GM21619 (cell line): ENCODE results near the gene FRMD1.

Experiments
- ATAC-seq: cut with Tn5 transposase; IDR thresholded peaks from one replicate; pipeline ENCODE4 v1.9.1; 2021; ENCODE audit not compliant: unreplicated experiment

FRMD1 gene

DNA sequence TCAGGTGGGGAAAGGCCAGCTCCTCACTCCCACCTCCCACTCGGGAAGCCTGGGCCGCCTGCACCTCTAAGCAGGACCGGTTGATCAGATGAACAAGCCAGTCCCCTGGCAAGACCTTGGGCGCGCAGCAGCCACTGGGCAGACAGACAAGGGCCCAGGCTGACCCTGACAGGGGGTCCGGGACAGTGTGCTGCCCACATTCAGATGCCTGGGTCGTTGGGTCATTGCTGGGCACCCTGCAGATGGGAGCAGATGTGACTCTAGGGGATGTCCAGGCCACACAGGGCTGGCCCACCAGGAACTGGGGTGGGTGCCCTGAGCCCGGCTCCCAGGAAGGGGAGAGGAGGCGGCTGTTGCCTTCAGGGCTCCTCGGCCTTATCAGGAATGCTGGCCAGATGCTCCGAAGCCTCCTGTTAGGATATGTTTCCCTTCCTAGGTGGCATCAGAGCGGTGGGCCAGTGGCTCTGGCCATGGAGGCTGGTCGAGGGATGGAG is 17.3 kb upstream of the FRMD1 start:
- ATAC-seq = no peak

DNA sequence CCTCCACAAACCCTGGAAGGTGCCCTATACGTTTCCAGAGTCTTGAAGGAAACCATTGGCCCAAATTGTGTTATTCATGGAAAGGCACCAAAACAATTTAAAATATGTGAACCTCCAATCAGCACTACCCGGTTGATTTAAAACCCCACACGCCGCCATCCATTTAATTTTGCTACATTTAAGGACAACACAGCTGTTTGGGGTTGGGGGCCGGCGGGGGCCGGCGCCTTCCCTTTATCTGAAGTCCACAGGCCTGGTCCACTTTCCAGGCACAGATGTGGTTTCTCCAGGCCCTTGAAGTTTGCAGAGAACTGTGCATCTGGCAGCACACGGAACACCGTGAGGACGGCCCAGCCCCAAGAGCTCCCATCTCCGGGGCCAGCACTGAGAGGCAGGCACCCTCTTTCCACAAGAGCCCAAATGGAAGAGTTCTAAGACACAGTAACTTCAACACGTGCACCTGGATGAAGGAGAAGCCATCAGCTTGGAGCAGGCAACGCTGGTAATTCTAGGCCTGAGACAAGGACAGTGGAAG is 16.8 kb upstream of the FRMD1 start:
- no peak for ATAC-seq

DNA sequence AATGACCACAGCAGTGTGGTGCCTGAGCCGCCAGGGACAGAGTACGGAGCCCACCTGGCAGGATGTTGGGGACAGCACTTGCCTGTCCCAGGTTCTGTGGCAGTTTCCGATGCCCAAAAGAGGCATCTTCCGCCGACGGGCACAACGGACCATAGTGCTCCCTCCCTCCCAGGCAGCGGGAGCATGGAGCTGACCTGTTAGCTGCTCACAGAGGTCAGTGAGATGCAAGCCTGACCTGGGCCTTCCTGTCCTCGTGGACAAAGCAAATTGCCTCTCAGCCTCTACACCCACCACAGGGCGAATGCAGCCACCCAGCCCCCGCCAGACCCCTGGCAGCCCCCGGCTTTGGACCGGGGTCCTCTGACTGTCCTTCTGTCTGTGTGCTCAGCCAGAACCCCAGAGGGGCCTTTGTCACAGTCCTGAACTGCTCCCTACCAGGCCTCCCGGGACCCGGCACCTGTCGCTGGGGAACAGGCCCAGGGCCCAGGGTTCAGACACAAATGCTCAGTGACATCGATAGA is 16.2 kb upstream of the FRMD1 start:
- ATAC-seq = no peak

DNA sequence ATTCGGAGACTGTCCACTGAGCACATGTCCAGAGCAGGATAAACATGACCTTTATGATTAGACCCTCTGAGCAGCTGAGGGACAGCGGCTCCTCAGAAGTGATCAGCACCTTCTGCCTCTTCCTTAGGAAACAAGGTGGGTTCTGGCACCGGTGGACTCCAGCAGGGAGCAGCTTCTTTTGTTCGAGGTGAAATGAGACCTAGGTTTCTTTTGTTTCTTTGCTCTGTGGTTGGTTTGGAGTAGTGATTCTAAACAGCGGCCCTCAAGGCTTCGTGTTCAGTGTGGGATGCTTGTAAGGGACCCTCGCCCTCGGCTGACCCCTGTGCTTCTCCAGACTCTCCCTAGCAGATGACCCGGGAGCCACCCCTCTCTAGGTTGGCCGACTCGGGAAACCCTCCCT is 14.6 kb upstream of the FRMD1 start:
- no peak for ATAC-seq

DNA sequence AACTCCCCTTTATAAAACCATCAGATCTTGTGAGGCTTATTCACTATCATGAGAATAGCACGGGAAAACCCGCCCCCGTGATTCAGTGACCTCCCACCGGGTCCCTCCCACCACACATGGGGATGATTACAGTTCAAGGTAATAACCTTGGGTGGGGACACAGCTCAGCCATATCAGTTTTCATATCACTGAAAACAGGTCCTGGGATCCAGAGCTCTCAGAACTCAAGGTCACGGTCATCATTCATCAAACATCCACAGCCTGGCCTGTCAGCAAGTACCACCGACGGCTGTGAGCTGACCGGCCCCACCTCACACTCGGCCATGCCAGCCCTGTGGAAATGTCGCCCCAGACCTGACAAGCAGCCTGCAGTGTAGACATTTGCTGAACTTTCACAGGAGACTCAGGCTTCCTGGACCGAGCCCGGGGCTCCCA is 14.1 kb upstream of the FRMD1 start:
- no peak for ATAC-seq

DNA sequence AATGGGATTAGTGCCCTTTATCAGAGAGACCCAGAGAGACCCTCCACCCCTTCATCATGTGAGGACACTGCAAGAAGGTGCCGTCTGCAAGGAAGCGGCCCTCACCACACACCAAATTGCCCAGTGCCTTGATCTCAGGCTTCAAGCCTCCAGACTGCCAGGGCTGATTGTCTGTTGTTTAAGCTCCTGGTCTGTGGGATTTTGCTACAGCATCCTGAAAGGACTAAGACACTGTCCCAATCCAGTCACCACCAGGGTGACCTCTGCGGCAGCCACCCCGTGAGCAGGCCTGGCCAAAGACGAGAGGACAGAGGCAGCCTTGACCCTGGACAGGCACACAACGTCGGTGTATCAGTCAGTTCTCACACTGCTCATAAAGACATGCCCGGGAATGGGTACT is 13.5 kb upstream of the FRMD1 start:
- ATAC-seq = no peak

DNA sequence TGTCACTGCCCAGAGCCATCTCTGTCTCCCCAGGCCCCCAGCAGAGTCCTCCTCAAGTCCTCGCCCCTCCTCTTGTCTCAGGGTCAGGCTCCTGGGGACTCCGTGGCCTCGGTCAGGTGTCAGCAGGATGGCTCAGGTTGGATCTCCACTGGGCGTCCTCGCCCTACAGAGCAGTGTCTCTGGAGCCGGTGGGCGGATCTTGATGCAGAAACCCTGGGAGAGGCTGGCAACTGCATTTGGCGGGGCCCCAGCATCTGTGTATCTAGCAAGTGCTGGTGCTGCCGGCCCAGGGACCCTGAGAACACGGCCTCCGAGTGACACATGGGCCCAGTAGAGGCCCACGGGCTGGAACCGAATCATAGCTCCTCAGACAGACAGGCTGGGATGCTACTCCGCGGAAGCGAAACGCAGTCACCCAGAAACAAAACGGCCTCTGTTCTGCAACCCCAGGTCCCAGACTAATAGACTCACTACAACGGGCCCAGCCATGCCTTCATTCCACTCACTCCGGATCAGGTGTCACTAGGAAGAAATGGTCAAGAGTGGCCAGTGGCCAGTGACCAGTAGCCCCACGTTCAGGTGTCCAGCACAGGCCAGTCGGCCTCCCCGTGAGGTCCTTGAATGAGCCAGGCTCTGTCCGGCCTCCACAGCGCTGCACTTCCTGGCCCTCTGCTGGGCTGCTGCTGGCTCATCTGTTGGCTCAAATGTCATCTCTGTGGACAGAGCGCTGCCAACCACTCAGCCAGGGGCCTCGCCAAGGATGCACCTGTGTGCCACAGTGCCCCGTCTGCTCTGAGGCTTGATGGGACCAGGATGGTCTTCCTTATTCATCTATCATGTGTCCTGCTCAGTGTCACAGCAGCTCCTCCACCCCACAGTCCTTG is 12.6 kb upstream of the FRMD1 start:
- no peak for ATAC-seq

DNA sequence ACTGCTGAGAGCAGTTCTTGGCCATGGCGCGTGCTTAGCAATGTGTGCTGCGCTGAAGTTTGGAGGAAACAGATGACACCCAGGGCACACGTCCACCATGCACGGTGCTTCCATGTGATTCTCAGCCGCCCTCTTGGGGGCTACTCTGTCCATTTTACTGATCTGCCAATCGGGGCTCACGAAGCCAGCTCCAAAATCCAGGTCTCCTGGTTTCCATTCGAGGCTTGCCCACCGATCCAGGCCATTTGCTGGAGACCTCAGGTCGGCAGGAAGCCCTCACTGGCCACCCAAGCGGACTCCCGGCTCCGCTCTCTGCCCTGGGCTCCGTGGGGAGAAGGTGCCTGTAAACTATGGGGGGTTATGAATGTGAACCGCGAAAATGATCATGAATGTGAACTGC is 11.7 kb upstream of the FRMD1 start:
- ATAC-seq = no peak

DNA sequence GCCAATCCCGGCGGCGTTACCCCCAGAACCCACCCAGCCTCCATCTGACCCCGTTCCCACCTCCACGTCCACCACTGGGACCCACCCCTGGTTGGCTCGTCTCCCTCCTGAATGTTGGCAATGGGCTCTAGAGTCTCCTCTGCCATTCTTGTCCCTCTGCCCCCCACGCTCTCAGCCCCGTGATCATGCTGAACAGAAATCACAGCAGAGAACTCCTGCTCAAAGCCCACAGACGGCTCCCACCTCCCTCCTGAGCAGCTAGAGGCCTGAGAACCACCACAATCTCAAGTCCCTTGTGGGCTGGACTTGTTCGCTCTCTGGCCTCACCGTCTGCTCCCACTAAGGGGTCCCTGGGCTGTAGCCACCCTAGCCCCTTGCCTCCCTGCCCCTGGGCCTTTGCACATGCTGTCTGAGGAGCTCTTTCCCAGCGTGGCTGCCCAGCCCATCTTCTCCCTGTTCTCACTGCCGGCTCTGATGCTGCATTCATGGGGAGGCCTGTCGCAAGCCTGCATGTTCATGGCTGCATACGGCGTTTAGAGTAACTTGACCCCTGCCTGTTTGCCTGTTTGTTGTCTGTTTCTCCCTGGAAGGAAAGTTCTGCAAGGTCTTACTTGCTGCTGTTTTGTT is 11.2 kb upstream of the FRMD1 start:
- no peak for ATAC-seq

DNA sequence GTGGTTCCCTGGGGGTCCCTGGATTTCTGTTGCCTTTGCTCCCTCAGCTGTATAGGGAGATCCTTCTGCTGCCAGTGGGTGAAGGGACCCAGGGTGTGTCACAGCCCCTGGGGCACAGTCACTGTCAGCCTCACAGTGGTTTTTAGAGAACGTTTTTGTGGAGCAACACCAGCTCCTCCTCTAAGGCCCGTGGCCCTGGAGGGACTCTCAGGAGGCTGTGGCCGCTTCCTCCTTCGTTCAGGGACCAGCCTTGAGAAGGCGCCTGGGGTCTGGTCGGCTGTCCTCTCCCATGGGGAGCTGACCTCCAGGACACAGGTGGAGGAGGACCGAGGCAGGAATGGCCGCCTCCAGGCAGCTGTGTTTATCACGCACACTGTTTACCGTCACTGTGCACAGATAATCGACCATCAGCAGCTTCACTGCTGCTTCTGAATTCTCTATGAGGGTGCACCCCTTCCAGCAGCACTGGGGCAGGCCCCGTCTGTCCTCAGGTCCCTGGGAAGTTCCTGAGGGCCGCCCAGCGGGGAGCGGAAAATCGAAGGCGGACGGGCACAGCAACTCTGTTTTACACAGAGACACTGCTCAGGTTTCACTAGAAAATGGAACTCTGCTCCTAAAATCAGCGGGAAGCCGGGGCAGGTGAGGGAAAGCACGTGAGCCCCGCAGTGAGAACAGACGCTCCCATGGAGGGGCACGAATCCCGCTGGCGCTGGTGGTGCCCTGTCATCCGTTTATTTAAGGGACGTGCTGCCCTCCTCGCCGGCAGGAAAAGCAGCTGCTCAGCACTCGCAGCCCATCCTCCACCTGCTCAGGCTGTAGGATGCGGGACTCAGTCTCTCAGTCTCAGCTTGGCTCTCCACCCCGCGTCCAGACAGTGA is 10.4 kb upstream of the FRMD1 start:
- ATAC-seq = no peak

DNA sequence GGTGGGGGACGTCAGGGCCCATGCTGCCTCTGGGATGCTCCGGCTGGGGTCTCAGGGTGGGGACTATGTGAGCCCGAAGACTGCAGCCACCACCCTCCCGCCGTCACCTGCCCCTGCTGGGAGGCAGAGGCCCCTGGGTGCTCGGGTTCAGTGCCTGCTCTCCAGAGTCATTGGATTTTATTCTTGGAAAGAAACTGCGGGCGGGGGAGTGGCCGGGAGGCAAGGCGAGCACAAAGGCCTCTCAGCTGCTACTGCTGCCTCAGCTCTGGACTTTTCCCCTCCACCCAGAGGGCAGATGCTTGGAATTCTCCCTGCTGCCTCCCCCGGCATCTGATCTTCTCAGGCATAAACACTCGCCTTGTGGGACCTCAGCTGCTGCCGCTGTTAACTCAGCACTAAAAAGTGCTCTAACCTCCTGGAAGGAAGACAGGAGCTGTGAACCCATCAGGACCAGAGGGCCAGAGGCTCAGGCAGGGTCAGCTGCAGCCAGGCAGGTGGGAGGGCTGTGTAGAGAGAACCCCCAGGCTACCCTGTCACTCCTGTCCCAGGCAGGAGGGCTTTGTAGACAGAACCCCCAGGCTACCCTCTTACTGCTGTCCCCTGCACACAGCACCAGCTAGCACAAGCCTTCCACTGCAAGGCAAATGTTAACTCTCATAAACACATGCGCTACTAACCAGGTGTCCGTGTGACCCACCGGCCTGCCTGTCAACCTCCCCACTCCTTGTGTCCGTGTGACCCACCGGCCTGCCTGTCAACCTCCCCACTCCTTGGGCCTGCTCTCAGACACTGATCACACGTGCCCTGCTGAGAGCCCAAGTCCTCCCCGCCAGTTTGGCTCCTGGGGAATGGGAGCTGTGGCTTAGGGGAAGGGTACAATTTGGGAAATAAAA is 9.4 kb upstream of the FRMD1 start:
- no peak for ATAC-seq

DNA sequence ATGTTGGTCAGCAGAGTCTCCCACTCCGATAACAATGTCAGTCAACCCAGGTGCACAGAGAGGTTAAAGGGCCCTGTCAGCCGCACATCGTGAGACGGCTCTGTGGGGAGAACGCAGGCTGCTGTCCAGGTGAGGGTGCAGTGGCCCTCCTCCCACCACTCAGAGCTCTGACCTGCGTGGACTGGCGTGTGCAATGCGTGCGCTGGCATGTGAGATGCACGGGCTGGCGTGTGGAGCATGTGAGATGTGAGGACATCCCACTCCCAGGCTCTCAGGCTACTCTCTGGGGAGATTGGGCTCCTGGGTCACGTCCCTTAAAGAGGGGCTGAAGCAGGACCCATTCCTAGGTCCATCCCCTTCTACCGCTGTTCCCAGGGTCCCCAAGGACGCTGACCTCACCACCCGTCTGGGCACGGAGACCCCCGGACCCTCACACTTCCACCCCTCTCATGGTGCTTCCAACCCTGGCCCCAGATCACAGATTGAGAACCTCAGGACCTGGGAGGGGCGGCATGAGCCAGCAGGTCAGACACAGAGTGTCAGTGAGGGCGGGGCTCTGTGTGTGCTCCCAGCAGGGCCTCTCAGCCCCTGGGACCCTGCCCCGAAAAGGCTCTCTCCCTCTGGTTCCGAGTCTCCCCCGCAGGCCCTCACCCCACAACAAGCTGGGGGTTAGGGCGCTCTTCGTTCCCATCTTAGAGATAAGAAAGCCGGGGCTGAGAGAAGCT is 8.6 kb upstream of the FRMD1 start:
- no peak for ATAC-seq

DNA sequence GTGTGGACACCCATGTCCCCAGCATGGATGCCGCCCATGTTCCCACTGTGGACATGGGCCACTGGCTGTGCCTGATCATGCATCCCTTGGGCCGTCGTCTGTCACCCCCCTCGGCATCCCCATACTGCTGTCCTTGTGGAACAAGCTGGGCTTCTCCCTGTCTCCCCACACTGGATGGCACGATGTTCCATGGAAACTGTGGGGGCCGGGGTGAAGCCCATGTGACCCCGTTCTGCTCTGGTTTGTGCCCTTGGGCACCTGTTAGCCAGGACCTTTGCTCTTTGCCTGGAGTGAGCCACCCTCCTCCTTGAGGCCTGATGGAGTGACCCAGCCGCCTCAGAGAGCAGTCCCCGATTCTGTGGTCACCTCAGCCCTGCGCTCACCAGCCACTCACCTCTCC is 7.6 kb upstream of the FRMD1 start:
- no peak for ATAC-seq

DNA sequence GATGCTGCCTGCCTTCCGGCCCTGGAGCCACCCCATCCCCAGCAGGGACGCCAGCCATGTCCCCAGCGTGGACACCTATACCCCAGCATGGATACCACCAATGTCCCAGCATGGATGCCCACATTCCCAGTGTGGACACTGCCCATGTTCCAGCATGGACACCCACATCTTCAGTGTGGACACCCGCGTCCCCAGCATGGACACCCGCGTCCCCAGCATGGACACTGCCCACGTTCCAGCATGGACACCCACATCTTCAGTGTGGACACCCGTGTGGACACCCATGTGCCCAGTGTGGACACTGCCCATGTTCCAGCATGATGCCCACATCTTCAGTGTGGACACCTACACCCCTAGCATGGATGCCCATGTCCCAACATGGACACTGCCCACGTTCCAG is 7.1 kb upstream of the FRMD1 start:
- ATAC-seq = no peak

DNA sequence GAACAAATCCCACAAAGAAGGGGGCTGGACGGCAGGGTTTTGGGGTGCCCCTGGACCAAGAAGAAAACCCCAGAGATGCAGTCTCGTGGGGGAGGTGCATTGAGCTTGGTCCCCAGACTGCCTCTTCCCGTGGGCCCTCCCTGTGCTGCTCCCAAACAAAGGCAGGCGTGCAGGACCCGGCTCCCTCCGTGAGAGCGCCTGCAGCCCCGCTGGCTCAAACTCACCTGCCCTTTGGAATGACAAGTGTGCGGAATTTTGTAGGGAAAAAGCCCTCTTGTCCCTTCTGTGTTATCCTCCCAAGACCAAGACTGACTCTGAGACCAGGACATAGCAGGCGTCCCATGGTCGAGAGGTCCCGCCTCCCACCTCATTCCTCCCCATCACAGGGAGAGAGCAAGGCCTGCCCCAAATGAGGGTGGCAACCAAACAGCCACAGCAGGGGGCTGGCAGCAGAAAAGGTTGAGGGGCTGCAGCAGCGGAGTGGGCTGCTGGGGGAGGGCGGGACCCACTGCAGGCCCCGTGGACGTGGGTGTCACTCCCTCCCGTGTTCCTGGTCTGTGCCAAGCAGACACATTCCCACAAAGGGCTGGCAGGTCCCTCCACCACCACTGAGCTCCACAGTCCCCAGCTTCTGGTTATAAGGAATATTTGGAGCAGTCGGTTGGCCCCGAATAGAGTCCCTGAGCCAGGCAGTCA is 5.6 kb upstream of the FRMD1 start:
- no peak for ATAC-seq

DNA sequence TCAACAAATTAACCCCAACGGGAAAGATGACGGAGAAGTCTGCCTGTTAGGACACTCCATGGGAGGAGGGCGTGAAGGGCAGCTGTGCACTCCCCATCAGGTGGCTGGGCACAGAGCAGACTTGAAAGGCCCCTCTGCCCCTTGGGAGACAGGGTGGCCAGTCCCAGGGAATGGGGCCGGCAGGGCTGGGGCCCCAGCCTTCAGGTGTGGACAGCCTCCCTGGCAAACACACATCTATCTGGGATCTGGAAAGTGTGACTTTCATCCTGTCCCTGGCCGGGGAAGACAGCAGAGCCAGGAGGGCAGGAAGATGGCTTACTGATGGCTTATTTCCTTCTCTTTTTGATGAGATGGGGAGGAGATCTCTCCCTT is 4.5 kb upstream of the FRMD1 start:
- ATAC-seq = no peak

DNA sequence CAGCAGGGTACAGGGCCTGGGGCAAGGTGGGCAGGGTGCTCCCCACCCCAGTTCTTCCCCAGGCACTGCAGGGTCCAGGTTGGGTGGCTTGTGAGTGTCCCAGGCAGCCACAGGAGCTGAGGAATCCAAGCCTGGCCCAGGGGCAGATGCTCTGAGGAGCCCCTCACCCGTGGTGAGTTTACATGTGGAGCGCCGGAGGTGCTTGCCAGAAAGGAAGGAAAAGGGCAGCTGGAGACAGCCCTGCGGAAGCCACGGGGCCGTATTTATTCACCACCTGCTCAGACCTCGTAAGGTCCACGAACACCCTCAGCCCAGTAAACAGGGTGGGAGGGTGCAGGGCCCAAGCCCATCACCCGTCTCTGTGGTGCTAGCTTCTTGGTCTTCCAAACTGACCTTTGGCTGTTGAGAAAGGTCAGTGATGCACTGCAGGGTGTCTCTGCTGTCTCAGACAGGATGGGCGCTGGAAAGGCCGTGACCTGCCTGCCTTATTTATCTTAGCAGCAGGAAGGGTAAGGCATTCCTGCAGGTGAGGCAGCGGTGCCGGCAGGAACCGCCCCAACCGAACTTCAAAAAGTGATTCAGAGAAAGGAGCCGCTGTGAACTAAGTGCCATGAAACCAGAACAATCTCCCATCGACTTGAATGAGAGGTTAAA is 4.0 kb upstream of the FRMD1 start:
- no peak for ATAC-seq

DNA sequence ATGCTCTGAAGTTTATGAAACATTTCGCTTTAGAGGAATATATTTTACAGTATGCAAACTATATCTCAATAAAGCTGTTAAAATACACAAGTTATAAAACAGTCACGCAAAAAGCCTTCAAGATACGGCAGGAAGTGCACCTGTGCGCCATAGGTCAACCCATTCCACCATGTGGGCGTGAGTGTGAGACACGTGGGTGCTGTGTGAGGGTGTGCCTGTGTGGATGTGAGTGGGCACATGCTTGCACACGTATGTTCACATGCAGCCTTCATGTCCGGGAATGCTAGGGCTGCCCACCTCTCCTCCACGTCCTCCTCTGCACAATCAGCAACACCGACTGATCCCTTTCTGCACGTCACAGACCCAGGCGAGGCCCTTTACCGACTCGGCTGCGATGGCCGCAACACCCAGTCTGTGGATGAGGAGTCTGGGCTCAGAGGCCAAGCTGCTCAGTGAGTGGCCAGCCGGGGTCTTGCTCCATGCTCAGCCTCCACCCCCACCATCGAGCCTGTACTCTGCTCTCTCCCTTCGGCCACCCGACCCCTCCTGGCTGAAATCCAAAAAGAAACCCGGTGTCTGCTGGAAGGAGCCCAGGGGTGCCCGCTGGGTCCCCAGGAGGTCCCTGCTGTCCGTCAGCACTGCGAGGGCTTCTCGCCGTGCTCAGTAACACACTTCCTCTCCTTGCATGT is 3.0 kb upstream of the FRMD1 start:
- ATAC-seq = no peak
